Mammary epithelial cell (primary cell): Measurements from ENCODE around the gene HOXB9.

Experiments
- CTCF ChIP-seq, 2 donors: IDR thresholded peaks in 1 of 2; conservative IDR thresholded peaks in 1 of 2; 2 replicates each; pipeline ENCODE4 v1.5.1; 2011 to 2012; ENCODE audit warnings: inconsistent platforms in 2 of 2, low read length in 2 of 2, mild to moderate bottlenecking in 2 of 2, control low read depth in 1 of 2, low read depth in 1 of 2; ENCODE audit not compliant: insufficient read depth in 1 of 2; ENCODE audit errors: extremely low read depth in 1 of 2
- EZH2 ChIP-seq: IDR thresholded peaks from 2 replicates; pipeline ENCODE4 v1.6.1; 2012; ENCODE audit warnings: low read length, inconsistent platforms, borderline replicate concordance

GRCh38 chr17:48591255-48592056 is 34.7 kb downstream of the HOXB9 start:
- TF ChIP-seq EZH2 (no peak), CTCF (conservative IDR thresholded peaks at IDR 0.05 in 1 of 2, IDR thresholded peaks at IDR 0.05 in 1 of 2; ENCODE audit: extremely low read depth in 1 of 2, insufficient read depth in 1 of 2, low read depth in 1 of 2, low read length in 2 of 2) (no peak)
